Activated CD8-positive, alpha-beta memory T cell treated with anti-CD3 and anti-CD28 coated beads, Interleukin-2, amount 50 U/mL, for 4 hours (primary cell): ENCODE data around the gene SLC8A1.
"Not testable (repeated sequence)": the region's sequence is repeated elsewhere in the genome, so short reads cannot be mapped to it uniquely, and the experiment has no call there.

Source experiments
- DNase-seq: peaks from one replicate; pipeline ENCODE4 v3.0.0-alpha.2; 2020

SLC8A1 gene

DNA sequence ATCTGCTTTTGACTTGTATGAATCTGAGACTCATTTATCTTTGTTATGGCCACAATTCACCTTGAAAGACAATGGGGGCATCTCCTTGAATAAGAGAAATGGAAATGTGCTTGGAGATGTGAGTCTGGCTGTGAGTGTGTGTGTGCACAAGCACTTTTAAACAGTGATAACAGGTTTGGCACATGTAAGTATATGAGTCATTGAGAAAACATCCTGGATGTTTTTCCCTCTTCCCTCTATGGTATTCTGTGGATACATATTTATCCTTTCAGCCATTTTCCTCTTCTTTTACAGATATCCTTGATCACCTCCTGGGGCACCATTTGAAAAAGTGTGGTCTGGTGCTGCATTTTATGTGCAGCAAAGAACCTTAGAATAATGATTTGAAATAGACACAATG is 355.5 kb downstream of the SLC8A1 start:
- DNase-seq = no peak

DNA sequence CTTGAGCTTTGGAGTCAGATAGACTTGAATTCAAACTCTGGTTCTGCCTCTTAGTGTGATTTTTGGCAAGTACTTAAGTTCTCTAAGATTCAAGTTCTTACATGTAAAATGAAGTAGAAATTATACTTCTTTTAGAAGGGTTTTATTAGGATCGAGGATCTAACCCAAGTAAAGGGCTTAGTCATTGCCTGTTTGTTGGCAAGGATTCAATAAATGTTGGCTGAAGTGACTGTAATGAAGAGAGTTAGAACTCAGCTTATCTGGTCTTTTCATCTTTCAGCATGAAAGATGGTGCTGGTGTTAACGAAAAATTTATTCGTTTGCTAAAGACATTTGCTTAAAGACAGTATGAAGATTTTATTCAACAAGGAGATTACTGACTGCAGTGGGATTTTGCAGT is 356.9 kb downstream of the SLC8A1 start:
- no peak for DNase-seq

DNA sequence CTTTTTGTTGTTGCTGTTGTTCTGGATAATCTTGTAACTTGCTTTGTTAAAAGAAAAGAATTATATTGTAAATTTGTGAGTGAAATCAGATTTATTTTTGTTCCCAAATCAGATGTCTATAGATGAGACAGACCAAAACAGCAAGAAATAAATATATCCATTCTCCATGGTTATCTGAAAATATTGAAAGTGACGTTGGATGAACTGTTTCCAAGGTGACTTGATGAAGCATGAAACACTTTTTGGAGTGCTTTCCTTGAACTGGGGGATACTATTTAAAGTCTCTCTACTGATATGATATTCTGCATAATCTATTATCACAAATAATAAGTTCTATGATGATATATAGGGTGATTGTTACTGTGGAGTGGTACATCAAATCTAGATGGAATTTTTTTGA is 357.4 kb downstream of the SLC8A1 start:
- DNase-seq = no peak

DNA sequence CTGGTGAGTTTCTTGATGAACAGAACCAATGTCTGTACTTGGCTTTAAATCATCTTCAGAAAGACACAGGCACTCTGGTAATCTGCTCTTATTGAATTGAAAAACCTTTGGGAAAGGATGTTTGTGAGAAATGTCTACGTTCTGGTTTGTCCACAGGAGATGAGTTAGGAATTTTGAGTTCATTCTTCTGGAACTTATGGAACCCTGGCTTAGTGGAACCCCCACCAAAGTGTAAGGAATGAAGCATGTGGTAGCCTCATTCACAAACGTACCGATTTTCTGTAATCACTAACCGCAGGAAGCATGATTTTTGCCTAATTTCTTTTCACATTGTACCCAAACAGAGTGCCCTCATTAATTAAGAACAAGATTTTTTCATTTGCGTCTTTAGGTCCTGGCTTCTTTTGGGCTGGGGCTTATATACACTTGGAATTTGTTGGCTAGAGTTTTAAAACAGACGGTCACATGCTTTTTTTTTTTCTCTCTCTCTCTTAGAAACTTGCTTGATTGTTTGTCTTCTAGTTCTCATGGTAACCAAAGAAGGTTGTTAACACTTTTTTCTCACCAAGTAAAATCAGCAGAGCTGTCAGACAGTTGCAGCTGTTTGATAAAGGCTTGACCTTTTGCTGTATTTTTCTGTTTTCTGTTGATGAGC is 358.7 kb downstream of the SLC8A1 start:
- no peak for DNase-seq

DNA sequence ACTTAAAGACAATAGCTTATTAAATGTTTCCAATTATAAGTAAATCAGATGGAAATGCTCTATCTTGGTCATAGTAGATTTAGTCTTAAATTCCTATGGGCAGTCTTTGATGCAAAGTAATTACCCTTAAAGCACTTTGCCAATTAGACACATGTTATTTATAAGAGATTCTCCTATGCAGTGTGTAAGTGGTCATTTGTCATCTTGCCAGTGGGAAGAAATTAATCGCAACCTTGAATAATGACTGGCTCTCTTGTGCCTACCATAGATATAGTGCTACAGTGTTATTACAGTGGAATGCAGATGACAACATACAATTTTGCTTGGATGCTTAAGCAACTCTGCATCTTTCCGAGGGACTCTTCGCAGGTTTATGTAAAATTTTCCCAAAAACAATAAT is 361.8 kb downstream of the SLC8A1 start:
- no peak for DNase-seq

DNA sequence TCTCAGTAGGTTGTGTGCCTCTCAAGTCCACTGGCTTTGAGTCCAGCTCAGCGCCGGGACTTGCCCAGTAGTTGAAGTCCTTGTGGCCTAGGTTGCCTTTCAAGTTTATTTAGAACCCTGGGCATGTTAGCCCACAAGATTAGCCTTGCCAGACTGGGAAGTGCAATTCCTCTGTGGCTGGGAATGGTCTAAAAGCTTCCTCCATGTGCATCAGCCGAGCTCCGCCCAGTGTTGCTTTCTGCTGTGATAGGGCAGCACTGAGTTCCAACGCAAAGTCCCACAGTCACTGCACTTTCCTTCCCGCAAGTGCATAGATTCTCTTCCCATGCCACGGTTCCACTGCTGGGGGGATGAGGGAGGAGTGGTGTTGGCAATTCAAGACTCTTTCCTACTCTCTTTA is 364.0 kb downstream of the SLC8A1 start:
- DNase-seq = no peak

DNA sequence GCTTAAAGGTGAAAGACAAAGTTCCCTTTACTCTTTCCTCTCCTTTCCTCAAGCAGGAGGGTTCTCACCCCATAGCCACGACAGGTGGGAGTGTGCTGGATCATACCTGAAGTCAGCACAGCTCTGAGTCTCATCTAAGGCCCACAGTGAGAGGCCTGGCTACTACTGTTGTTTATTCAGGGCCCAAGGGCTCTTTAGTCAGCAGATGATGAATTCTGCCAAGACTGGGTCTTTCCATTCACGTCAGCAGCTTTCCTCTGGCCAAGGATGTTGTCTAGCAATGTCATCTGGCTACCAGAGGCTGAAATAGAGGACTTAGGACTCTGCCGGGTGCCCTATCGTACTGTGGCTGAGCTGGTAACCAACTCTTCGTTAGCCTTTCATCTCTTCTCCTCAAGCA is 364.5 kb downstream of the SLC8A1 start:
- DNase-seq = no peak

DNA sequence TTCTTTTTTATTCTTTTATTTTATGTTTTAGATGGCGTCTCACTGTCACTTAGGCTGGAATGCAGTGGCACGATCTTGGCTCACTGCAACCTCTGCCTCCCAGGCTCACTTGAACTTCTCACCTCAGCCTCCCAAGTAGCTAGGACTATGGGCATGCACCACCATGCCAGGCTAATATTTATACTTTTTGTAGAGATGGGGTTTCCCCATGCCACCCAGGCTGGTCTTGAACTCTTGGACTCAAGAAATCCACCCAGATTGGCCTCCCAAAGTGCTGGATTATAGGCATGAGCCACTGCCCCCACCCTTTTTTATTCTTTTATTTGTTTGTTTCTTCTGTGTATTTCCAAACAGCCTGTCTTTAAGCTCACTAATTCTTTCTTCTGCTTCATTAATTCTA is 366.1 kb downstream of the SLC8A1 start:
- no peak for DNase-seq

DNA sequence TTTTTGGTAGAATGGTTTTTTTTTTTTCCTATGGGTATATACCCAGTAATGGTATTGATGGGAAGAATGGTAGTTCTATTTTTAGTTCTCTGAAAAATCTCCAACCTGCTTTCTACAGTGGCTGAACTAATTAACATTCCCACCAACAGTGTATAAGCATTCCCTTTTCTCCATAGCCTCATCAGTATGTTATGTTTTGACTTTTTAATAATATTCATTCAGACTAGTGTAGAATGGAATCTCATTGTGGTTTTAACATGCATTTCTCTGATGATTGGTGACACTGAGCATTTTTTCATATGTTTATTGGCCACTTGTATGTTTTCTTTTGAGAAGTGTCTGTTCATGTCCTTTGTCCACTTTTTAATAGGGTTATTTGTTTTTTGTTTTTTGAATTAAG is 378.6 kb downstream of the SLC8A1 start:
- DNase-seq = not testable (repeated sequence)

DNA sequence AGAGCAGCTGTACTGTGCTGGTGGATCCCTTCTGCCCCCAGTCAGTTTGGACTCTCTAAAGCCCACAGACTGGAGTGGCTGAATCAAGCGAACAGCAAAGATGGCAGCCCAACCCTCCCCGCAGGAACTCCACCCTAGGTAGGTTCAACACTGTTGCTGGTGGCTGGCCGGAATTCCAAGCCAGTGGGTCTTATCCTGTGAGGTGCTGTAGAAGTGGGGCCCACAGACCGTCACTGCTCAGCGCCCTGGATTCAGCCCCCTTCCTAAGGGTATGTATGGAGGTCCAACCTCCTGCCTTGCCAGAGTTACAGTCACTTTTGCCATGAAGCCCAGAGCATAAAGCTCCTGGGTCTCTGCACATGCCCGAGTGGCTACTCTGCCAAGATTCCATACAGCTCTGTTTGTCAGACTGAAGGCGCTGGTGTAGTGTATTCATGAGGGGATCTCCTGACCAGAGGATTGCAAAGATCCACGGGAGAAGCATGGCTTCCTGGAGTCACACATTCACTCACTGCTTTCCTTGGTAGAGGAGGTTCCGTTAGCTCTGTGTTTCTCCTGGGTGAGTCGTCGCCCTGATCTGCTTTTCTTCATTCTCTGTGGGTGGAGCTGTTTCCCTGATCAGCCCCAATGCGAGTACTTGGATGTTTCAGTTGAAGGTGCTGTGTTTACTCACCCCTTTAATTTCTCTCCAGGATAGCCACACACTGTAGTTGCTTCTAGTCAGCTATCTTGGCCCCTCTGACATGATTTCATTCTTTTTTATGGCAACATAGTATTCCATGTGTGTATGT is 379.3 kb downstream of the SLC8A1 start:
- no peak for DNase-seq

DNA sequence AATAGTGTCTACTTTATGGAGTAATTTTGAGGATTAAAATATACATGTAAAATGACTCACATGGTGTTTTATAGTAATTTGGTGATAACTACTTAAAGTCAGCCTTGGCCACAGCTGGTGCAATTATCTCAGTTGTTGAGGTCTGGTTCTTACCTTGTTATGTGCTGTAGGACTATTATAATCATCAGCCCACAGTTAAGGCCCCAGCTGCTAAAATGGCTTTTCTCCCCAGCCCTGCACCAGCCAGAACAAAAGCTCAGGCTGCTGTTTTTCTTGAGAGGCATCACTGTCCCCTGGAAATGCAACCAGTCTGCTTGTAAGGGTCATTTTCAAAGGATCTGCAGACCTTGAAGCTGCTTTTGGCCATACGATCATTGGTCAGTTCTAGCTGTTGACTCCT is 389.5 kb downstream of the SLC8A1 start:
- no peak for DNase-seq

DNA sequence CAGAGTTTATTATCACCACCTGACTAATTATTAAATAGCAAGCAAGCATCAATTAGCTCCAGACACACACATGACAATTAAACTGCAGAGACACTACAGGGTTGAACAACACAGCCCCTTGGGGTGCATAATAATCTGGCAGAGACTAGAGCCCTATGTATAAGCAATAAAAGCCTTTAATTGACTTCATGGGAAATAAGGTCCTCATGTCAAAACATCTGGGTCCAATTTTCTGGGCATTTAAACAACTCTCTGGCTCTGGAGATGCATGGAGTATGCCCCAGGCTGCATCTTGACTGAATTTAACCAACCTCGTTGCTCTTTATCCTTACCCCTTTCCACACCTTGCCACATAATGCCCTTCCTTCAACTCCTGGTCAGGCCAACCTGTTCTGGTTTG is 402.1 kb downstream of the SLC8A1 start:
- DNase-seq = no peak

DNA sequence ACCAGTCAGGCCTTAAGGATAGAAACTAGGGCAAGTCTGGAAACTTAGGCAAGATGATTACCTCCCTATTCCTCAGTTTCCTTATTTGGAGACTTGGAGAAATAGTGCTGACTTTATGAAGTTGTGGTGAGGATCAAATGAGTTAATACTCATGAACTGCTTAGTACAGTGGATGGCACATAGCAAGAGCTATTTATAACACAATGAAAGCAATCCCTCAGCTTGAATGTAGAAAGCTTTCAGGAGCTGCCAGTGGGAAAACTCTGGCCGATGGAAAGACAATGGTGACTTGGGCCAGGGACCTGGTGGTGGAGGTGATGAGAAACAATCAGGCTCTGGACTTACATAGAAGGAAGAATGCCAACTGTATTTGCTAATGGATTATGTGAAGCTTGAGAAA is 403.4 kb downstream of the SLC8A1 start:
- DNase-seq = no peak

DNA sequence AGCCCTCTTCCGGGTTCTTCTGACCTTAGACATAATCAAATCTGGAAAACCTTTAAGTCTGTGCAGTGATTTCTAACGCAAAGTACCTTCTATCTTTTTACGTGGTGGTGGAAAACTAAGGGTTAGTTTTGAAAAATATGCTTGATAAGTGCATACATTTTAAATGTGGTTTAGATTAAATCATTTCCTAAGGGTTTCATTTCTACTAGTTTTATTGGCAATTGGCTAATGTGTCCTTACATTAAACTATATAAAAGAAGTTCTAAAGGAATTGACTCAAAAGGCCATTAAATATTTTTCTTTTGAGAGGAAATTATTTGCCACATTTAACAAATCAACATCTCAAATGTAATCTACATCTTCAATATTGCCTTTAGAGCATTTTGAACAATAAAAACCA is 404.5 kb downstream of the SLC8A1 start:
- no peak for DNase-seq
